GM20431 (cell line): Measurements from ENCODE around the gene PGAM2.

Experiments used
- in situ Hi-C: fragments of 300-500 bp; cut with MseI, MboI; formaldehyde crosslinking; loops from one replicate; pipeline ENCODE4 v1.15.0; 2020; ENCODE audit warnings: low sequenced_read_pairs; ENCODE audit not compliant: unreplicated experiment

PGAM2 gene

GRCh38 chr7:44065431-44066110 lies at the start of gene PGAM2:
Gene PGAM2 (minus strand): TSS chr7:44065567. CDS start chr7:44065529, 38 bp downstream.
- in situ Hi-C loops = no loop called here

DNA sequence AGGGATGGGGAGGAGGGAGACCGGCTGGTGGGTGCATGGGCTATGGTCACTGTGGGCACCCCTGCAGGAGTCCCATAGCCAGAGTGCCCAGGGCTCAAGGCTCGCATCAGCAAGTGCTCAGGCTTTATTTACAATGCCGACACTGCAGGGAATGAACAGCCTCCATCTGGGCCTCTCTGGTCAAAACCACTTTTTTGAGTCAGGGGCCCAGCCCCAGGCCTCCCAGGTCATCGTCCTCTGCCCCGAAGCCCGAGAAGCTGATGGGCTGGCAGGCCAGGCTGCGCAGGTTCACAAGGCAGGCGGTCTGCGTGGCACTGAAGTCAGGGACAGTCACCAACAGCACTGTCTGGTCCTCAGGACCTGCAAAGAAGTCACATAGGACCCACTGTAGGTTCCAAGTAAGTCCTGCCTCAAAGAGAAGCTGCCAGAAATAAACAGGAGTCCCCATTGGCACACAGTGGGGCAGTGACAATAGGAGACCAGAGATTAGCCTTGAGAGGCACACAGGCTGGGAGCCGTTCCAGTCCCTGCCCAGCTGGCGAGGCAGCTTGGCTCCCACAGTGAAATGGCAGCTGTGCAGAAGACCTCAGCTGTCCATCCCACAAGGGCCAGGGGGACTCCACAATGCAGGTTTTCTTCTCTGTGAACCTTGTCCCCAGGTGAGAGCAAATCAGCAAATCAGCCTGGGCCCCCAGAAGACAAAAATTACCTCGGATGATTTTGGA lies 49.4 kb upstream of the PGAM2 start:
- in situ Hi-C loops = no loop called here

- in situ Hi-C loops = no loop called here
These were observed 48.5 kb upstream of the PGAM2 start for GRCh38 chr7:44113764-44114354.

DNA sequence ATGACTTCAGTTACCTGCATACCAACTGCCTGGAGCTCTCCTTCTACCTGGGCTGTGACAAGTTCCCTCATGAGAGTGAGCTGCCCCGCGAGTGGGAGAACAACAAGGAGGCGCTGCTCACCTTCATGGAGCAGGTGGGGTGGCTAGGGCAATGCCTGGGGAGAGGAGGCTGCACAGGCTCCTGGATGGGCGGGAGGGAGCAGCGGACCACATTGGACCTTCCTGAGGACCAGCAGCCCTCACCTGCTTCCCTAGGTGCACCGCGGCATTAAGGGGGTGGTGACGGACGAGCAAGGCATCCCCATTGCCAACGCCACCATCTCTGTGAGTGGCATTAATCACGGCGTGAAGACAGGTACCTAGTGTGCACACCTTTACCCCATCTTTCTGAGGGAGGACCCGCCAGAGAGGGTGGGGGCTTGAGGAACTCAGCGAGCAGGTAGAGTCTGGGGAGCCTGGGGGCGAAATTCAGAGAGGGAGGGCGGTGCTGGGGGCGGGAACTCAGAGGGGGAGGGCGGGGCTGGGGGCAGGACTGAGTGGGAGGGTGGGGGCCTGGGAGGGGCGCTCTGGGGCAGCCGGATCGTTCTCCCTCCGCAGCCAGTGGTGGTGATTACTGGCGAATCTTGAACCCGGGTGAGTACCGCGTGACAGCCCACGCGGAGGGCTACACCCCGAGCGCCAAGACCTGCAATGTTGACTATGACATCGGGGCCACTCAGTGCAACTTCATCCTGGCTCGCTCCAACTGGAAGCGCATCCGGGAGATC lies 47.8 kb upstream of the PGAM2 start:
- in situ Hi-C loops = no loop called here

- in situ Hi-C loops = no loop called here
These were observed 47.0 kb upstream of the PGAM2 start for GRCh38 chr7:44112231-44112996.

- in situ Hi-C loops = no loop called here
These were observed 46.4 kb upstream of the PGAM2 start for GRCh38 chr7:44111761-44112160.

DNA sequence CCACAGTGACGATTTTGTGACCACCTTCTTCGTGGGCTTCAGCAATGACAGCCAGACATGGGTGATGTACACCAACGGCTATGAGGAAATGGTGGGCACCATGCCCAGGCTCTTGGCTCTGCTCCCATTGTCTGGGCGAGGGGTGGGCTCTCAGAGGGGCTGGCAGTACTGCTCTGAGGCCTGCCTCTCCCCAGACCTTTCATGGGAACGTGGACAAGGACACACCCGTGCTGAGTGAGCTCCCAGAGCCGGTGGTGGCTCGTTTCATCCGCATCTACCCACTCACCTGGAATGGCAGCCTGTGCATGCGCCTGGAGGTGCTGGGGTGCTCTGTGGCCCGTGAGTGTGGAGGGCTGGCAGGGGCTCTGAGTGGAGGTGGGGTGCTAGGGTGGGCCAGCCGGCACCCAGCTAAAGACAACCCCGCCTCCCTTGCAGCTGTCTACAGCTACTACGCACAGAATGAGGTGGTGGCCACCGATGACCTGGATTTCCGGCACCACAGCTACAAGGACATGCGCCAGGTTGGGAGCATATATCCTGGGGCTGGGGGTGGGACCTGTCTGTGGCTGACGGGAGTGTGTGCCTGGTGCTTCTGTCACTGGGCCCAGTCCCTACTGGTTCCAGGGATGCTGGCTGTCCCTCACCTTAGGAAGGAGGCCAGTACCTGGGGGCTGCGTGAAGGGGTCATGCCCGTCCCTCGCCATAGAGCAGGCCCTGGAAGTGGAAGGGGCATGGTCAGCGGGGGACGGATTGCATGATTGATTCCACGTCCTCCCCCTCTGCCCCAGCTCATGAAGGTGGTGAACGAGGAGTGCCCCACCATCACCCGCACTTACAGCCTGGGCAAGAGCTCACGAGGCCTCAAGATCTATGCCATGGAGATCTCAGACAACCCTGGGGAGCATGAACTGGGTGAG lies 45.6 kb upstream of the PGAM2 start:
- in situ Hi-C loops = no loop called here

- in situ Hi-C loops = no loop called here
These were observed 44.6 kb upstream of the PGAM2 start for GRCh38 chr7:44109991-44110390.

DNA sequence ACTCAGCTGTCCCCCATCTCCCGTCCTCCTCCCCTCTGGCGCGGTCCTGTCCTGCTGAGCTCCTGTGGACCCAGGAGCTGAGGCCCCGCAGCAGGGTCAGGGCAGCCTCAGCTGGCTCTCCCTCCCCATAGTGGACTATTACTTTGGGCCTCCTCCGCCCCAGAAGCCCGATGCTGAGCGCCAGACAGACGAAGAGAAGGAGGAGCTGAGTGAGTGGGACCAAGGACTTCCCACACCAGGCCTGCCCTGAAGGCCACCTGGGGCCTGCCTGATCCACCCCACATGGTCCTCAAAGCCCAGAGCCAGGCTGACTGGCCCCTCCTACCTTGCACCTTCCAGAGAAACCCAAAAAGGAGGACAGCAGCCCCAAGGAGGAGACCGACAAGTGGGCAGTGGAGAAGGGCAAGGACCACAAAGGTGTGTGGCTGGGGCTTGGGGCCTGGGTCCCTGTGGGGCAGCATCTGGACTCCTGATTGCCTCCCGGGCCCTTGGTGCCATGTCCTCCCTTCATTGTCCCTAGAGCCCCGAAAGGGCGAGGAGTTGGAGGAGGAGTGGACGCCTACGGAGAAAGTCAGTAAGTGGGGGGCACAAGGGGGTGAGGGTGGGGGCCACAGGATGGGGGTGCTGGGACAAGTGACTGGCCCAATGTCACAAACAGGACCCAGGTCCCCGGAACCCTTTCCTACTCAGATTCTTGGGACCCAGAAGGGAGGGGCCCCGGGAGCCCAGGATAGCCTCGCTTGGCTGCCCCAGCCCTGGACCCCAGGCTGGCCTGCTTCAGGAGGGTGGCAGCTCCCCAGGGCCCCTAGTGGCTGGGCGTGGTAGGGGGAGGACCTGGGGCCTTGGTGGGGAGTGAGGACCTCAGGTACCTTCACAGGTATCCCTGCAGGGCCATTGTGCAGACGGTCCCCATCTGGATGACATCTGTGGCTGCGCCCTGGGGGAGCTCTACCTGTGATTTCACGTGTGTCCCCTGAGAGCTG lies 43.7 kb upstream of the PGAM2 start:
- in situ Hi-C loops = no loop called here

DNA sequence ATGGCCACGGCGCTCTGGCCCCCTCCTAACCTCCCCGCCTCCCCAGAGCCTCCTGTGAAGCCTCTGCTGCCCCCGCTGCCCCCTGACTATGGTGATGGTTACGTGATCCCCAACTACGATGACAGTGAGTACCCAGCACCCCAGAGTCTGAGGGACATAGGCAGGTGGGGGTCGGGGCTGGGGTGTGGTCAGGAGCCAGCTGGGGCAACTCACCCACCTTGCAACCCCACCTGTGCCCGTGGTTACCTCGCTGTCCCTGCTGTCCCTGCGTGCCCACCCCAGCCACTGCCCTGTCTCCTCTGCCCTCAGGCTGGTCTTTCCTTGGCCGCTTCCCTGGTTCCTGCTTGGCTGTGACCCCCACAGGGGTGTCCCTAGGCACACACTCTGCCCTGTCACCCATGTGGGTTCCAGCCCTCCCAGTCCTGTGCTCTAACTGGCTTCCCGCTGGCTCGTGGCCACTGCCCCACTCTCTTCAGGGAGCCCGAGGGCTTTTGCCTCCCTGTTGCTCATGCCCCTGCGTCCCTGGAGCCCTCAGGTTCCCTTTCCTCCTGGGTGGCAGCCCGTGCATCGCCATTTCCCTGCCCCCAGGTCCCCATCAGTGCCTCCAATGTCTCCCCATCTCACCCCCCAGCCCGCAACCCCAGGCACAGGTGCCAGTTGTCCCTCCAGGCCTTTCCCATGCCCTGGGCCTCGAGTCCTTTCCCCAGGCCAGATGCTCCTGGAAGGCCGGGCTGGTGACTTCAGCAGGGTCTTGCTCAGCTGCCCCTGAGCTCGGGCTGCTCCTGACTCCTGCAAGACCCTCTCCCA lies 42.8 kb upstream of the PGAM2 start:
- in situ Hi-C loops = no loop called here

DNA sequence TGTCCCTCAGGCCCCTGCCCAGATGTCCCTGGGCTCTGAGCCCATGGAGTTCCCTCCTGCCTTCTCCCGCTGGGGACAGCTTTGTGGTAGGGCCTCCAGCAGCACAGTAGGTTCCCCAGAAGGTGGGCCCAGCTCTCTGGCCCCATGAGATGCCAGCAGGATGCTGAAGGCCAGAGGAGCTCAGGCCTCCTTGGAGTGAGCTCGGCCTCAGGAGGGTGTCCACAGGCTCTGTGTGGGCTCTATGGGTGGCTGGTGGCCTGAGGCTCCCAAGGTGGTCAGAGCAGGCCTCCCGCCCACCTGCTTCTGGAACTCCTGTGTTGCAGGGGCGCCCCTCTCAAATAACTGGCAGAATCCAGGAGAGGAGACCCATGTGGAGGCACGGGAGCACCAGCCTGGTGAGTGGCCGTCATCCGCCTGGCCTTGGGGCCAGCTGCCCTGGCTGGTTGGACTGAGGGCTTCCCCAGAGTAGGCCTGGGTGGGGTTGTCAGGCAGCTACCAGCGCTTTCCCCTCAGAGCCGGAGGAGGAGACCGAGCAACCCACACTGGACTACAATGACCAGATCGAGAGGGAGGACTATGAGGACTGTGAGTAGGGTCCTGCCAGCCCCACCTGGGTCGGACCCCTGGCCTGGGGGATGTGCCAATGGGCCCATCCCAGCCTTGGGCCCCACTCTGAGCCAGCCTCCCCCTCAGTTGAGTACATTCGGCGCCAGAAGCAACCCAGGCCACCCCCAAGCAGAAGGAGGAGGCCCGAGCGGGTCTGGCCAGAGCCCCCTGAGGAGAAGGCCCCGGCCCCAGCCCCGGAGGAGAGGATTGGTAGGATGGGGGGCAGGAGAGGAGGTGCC lies 42.0 kb upstream of the PGAM2 start:
- in situ Hi-C loops = no loop called here

- in situ Hi-C loops = no loop called here
These were observed 41.1 kb upstream of the PGAM2 start for GRCh38 chr7:44106311-44107065.

DNA sequence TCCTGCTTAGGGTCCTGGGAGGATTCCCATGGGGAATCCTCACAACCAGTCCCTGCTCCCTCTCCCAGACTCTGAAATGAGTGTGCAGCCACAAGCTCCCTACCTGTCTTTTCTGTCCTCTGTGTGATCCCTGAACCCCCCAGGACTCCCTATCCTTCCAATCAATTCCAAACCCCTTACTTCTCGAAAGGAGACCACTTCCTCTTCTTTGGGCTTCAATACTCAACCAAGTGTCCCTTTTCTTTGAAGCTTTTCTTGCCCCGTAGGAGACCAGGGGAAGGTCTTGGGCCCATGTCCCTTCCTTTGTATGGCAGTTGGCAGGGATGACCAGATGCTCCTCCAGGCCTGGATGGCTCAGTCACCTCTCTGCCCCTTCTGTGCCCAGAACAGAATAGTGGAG lies 40.5 kb upstream of the PGAM2 start:
- in situ Hi-C loops = no loop called here

DNA sequence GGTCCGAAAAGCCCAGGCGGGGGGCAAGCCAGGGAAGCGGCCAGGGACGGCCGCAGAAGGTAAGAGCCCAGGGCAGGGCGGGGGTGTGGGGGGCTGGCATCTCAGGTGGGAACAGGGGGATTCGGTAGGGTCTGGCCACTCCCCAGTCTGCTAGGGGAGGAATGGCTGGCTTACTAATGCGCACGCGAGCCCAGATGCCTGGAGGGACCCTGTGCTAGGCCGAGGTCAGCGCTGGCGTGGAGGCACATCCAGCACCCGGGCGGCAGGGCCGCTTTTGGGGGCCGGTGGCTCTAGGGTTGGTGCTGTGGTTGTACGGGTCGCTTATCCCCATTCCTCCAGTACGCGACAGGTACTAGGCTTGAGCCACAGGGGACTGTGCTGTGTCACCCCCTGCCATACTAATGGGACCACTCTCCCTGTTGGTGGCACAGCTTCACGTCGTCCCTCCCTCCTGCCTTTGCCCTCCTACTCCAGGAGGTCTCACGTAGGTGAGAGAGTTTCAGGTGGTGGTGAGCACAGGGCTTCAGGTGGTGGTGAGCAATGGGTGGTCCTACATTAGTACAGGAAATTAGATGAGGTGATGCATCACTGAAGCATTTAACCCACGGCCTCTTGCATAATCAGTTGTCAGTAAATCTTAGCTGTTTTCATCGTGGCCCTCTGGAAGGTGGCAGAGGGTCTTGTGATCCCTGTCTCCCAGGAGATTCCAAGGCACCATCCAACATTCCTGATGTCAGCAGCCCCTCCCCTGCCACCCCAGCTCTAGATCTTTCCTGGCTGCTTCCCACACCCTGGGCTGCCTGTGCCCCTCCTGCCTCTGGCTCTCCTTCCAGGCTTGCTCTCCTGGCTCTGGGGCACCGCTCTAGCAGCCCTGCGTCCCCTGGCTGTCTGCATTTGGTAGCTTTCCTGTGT lies 39.7 kb upstream of the PGAM2 start:
- in situ Hi-C loops = no loop called here
